GM18519 (cell line): ENCODE data around the gene SUMO1.
A peak's percentile ranks its signal among the peaks of the same experiment; 100 is the strongest.
"Not testable (repeated sequence)": the region's sequence is repeated elsewhere in the genome, so short reads cannot be mapped to it uniquely, and the experiment has no call there.

Experiments used
- ATAC-seq: cut with Tn5 transposase; IDR thresholded peaks from one replicate; pipeline ENCODE4 v1.9.1; 2021; ENCODE audit warnings: mild to moderate bottlenecking, moderate library complexity; ENCODE audit not compliant: unreplicated experiment, low FRiP score

SUMO1 gene

DNA sequence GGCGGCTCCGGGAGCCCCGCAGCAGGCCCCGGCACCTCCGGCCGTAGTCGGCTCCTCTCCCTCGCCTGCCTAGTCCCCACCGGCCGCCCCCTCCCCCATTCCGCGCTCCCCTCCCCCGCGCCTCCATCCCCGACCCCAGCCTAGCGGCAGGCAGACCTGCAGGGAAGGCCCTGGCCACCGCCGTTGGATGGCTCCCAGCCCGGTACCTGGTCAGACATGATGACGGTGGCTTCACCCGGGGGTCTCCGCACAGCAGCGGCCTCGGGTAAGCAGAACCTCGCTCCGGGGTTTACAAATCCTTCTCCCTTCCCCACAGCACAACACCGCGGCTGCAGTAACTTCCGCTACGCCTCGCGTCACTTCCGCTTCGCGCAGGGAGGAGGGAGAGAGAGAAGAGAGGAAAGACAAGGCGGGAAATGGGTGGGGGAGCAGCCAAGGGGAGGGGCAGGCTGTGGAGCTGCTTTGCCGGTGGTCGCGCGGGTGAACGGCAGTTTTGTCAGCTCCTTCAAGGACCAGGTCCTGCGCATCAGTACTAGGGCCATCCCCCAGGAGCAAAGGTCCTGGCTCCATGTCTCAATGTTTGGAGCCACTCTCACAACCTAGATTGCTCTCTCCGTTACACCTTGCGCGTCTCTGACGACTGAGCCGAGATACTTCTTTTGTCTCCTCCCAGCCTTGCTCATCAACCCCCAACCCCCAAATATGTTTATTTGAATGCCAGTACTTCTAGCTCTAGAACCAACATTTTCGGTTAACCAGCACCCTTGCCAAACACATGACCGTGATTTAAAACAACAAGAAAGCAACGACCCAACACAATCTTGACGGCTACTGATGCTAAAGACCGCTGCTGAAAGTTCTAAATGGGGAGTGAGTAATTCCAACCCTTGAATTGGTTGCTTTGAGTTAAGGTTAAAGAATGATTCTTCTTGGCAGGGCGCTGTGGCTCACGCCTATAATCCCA is at the start of gene SUMO1:
Gene SUMO1, minus strand, starts transcription at position 364 of the 964 bp plus-strand sequence. Its CDS starts 146 bp downstream, at position 218.
- ATAC-seq: peak; percentile 88

DNA sequence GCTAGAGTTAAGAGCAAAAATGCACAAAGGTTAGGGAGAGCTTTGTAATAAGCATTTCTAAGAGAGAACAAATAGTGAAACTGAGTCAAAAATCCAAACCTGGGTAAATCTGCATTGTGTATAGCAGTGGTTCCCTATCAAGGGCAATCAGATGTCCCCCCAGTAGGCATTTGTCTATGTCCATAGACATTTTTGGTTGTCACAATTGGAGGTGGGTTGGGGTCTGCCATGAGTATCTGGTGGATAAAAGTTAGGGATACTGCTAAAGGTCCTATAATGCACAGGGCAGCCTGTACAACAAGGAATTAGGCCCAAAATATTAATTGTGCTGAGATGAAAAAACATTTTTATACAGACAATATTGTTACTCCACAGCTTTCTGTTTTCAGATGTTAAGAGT is 48.2 kb upstream of the SUMO1 start:
- ATAC-seq: no peak

DNA sequence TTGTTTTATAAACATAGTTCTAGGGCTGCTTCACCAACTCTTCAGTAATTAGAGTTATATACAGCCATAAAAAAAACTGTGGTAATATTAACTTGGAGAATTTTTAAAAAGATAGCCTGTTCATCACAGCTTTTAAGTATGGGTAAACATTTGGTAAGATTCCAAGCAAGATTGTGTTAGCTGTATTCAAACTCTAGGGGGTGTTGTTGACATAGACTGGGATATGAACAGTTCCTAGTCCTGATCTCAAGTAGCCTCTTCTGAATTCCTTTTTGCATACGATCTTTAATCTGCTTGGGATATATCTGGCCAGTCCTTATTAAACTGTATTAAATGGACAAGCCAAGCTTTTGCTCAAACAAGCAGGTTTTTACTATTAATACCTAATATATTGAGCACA is 40.5 kb upstream of the SUMO1 start:
- ATAC-seq: no peak

GRCh38 chr2:202278036-202278760 is 39.8 kb upstream of the SUMO1 start:
- no peak for ATAC-seq

GRCh38 chr2:202276078-202276720 is 37.8 kb upstream of the SUMO1 start:
- not testable (repeated sequence) for ATAC-seq

- ATAC-seq: no peak
These were observed 32.1 kb upstream of the SUMO1 start for GRCh38 chr2:202270487-202270886.

GRCh38 chr2:202269585-202269984 is 31.2 kb upstream of the SUMO1 start:
- no peak for ATAC-seq

DNA sequence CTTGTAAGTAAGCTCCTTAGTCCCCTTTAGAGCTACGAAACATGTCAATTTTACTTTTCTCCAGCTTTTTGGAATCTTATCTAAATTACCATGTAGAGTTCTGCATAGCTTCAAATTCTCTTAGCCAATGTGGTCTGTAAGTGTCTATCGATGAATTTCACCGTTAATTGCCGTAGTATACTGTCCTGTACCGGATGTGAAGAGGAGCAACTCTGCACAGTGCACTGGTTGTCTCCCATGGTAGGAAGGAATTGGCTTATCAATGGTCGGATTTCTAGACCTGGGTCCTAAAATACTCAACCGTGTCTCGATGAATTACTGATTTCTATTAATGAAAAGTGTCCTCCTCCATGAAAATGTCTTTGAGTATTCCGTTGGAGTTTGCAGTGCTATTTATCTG is 29.1 kb upstream of the SUMO1 start:
- no peak for ATAC-seq

GRCh38 chr2:202265467-202266277 is 27.3 kb upstream of the SUMO1 start, which contains the start of gene NOP58:
Gene NOP58 (plus strand): TSS chr2:202265763. CDS start chr2:202265942, 179 bp downstream.
- peak; percentile 75 for ATAC-seq

- no peak for ATAC-seq
These were observed 23.1 kb upstream of the SUMO1 start for GRCh38 chr2:202261531-202261930.

GRCh38 chr2:202251494-202251893 is 13.1 kb upstream of the SUMO1 start:
- ATAC-seq: no peak

GRCh38 chr2:202249521-202250253 is 11.3 kb upstream of the SUMO1 start:
- ATAC-seq: no peak

- not testable (repeated sequence) for ATAC-seq
These were observed 9.3 kb upstream of the SUMO1 start for GRCh38 chr2:202247710-202248109.

DNA sequence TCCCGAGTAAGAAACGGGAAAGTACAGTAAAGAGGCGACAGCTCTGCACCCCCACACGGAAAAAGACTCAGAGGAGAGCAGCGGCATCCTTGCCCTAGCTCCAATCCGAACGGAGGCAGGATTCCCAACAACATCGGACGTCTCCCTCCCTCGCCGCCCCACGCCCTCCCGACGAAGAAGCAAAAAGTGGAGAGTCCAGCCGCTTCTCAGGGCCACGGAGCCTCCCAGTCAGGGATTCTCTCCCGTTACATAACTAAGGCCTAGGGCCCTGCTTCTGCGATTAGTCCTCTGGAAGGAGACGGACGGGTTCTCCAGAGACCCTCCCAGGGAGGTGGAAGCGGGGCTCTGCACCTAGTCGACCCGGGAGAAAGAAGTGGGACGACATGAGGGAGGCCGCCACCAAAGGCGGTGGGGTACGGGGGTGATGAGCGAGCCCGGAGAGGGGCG is 587 bp downstream of the SUMO1 start:
- no peak for ATAC-seq

DNA sequence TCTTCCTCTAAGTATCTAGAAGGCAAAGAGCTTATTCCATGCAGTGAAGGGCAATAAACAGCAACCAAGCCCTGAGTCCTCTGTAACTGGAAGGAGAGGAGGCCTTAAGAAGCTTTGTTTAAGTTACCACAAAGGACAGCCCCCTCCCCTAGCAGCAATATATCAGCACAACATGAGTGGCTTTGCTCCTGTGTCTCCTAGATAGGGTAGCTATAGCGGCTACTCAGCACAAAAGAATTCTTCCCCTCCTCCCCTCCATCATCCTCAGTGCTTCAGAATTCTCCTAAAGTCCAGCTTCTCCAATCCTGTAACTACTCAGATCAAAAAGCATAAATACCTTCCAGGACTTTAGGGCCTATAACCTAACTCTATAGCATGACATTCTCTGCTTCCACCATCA is 16.5 kb downstream of the SUMO1 start:
- ATAC-seq: no peak

- ATAC-seq: no peak
These were observed 23.2 kb downstream of the SUMO1 start for GRCh38 chr2:202215179-202215578.

GRCh38 chr2:202208526-202208925 is 29.9 kb downstream of the SUMO1 start:
- ATAC-seq: no peak

DNA sequence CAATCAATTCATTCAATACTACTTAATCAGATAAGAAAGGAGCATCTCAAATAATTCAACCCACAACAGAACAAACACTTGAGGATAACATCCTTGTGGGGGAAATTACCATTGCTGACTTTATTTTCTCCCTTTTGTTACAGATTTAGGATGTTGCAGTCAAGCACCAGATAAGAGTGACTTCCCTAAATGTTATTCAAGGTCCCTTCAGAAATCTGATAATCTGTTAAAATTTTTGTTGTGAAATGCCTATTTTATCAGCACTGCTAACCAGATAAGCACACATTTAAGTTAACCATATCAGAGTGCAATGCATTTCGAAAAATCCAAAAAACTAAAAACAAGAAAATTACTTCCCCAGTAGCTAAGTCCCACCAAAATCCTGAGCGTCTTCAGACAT is 33.5 kb downstream of the SUMO1 start:
- ATAC-seq: no peak

DNA sequence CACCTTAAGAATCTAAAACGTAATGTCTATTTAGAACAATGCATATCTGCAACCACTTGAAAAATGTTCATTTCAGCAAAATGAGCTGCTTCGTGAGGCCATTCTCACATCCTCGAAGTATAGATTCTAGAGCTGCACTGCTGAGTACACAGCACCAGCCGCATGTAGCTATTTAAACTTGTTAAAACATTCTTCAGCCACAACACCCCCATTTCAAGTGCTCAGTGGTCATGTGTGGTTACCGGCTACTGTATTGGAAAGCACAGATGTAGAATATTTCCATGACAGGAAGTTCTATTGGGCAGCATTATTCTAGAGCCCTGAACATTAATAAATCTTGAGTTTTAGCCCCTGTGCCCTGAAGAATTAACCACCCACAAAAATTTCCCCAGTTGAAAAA is 35.0 kb downstream of the SUMO1 start:
- no peak for ATAC-seq
